Ishikawa (cell line): ENCODE results near the gene F12.
A peak's percentile ranks its signal among the peaks of the same experiment; 100 is the strongest.

ENCODE experiments used
- CEBPB ChIP-seq: IDR thresholded peaks from 2 replicates; pipeline ENCODE4 v1.6.1; 2012
- CREB1 ChIP-seq: IDR thresholded peaks from 2 replicates; pipeline ENCODE4 v1.6.1; 2012; ENCODE audit warnings: low read depth
- EGR1 ChIP-seq: IDR thresholded peaks from 2 replicates; pipeline ENCODE4 v1.6.1; 2012
- EP300 ChIP-seq: IDR thresholded peaks from 2 replicates; pipeline ENCODE4 v1.6.1; 2012; ENCODE audit warnings: borderline replicate concordance
- FOXM1 ChIP-seq: IDR thresholded peaks from 2 replicates; pipeline ENCODE4 v1.6.1; 2012; ENCODE audit warnings: low read depth, borderline replicate concordance
- MAX ChIP-seq: IDR thresholded peaks from 2 replicates; pipeline ENCODE4 v1.6.1; 2012
- NFIC ChIP-seq: IDR thresholded peaks from 2 replicates; pipeline ENCODE4 v1.6.1; 2012
- RAD21 ChIP-seq: IDR thresholded peaks from 2 replicates; pipeline ENCODE4 v1.6.1; 2012; ENCODE audit warnings: low read depth
- REST ChIP-seq: IDR thresholded peaks from 2 replicates; pipeline ENCODE4 v1.6.1; 2012; ENCODE audit warnings: low read depth, mild to moderate bottlenecking
- TAF1 ChIP-seq: IDR thresholded peaks from 2 replicates; pipeline ENCODE4 v1.6.1; 2012; ENCODE audit warnings: low read depth, mild to moderate bottlenecking
- TCF12 ChIP-seq: IDR thresholded peaks from 2 replicates; pipeline ENCODE4 v1.6.1; 2012; ENCODE audit warnings: low read depth
- TEAD4 ChIP-seq: IDR thresholded peaks from 2 replicates; pipeline ENCODE4 v1.6.1; 2012
- USF1 ChIP-seq: IDR thresholded peaks from 2 replicates; pipeline ENCODE4 v1.6.1; 2012
- YY1 ChIP-seq: IDR thresholded peaks from 2 replicates; pipeline ENCODE4 v1.6.1; 2012; ENCODE audit warnings: low read depth
- ZBTB7A ChIP-seq: IDR thresholded peaks from 2 replicates; pipeline ENCODE4 v1.6.1; 2012; ENCODE audit warnings: low read depth

Gene F12

GRCh38 chr5:177368869-177369644, 40.3 kb downstream of the F12 start:
- TF ChIP-seq CREB1 (no peak), RAD21 (peak; percentile 12; the same call in 1 of the 2 replicates)

GRCh38 chr5:177367981-177368868, 41.1 kb downstream of the F12 start:
- TF ChIP-seq USF1 (no peak), REST (no peak), EP300 (no peak), FOXM1 (no peak), TAF1 (no peak), NFIC (no peak), CREB1 (no peak), TCF12 (no peak), MAX (no peak), EGR1 (no peak), CEBPB (no peak), TEAD4 (no peak), ZBTB7A (no peak), RAD21 (no peak), YY1 (no peak)

GRCh38 chr5:177367323-177367848, 42.0 kb downstream of the F12 start:
- no peak for TF ChIP-seq TEAD4
- peak; percentile 100 for TF ChIP-seq MAX
- TF ChIP-seq ZBTB7A, result peak; percentile 51; the same call in 1 of the 2 replicates

- TF ChIP-seq TAF1 (peak; percentile 47; the same call in 1 of the 2 replicates), MAX (peak; percentile 18; the same call in 1 of the 2 replicates), TCF12 (peak; percentile 14), ZBTB7A (peak; percentile 73), CREB1 (no peak), NFIC (0 out of 2 replicates have a peak, but pooled peaks have one; percentile 9), YY1 (0 out of 2 replicates have a peak, but pooled peaks have one; percentile 14), REST (no peak)
Measured at GRCh38 chr5:177366528-177367322, 42.6 kb downstream of the F12 start.

GRCh38 chr5:177365845-177366527, 43.4 kb downstream of the F12 start:
- no peak for TF ChIP-seq CREB1
- no peak for TF ChIP-seq EP300
- no peak for TF ChIP-seq USF1
- TF ChIP-seq YY1, result no peak
- no peak for TF ChIP-seq REST
- no peak for TF ChIP-seq TCF12
- TF ChIP-seq TEAD4, result no peak
- no peak for TF ChIP-seq CEBPB
- TF ChIP-seq NFIC, result no peak
- no peak for TF ChIP-seq MAX
- no peak for TF ChIP-seq FOXM1
- TF ChIP-seq EGR1, result no peak
